ENCODE results near the gene HOXD4. TPM values are rescaled to one million over a fixed set of nuclear protein-coding genes. Genes with fewer than 3 reads are reported as not detected.

The HOXD4 gene
- total RNA-seq, 4 donors from 2014 or later = 2.2 to 25.5 (median 15.3) TPM

- no peaks in the 10 kb centered on the region for H3K36me3 ChIP-seq
- in situ Hi-C loops (cut with MboI; ENCODE audit: low pct_ligation_motif_present in 1 of 4, low pct_unique_long_range_greater_than_20kb in 1 of 4, low sequenced_read_pairs in 3 of 4) (no loop called here), intact Hi-C loops (cut with DNase I; ENCODE audit: low total_unique reads) (no loop called here)
- H3K27ac ChIP-seq = no peak overlapping the region
- DNase-seq = no peak
- H3K4me3 ChIP-seq = peak overlapping the region in 1 of 4 donors; percentile 10
- H3K9me3 ChIP-seq = no peaks in the 10 kb centered on the region
- H3K27me3 ChIP-seq = peaks cover 98% of the 10 kb centered on the region
- 44 to 50% methylated on average over 7 to 22 of the region's 22 CpGs for WGBS, 2 donors (ENCODE audit: low coverage in 1 of 2)
- peaks cover 4 to 55% (median 27%) of the 10 kb centered on the region in 4 donors for H3K4me1 ChIP-seq
- TF ChIP-seq CTCF (IDR thresholded peaks at IDR 0.05) (no peak), POLR2A (IDR thresholded peaks at IDR 0.05) (no peak), POLR2AphosphoS5 (IDR thresholded peaks at IDR 0.05) (no peak)
These were observed 9.9 kb downstream of the HOXD4 start for GRCh38 chr2:176160986-176161824.

- Histone ChIP-seq H3K9me3 (no peaks in the 10 kb centered on the region), H3K36me3 (no peaks in the 10 kb centered on the region), H3K4me1 (peaks cover 4 to 49% (median 23%) of the 10 kb centered on the region in 4 donors), H3K27ac (no peak overlapping the region), H3K27me3 (peaks cover 92% of the 10 kb centered on the region), H3K4me3 (no peak overlapping the region)
- in situ Hi-C loops (cut with MboI; ENCODE audit: low pct_ligation_motif_present in 1 of 4, low pct_unique_long_range_greater_than_20kb in 1 of 4, low sequenced_read_pairs in 3 of 4) = no loop called here
- no peak for TF ChIP-seq POLR2A (IDR thresholded peaks at IDR 0.05)
- no peak for TF ChIP-seq POLR2AphosphoS5 (IDR thresholded peaks at IDR 0.05)
- no peak for TF ChIP-seq EP300 (IDR thresholded peaks at IDR 0.05; ENCODE audit: low read depth)
- TF ChIP-seq CTCF (IDR thresholded peaks at IDR 0.05) = no peak
- 34 to 71% methylated on average over 7 to 22 of the region's 22 CpGs for WGBS, 2 donors (ENCODE audit: low coverage in 1 of 2)
- intact Hi-C loops (cut with DNase I; ENCODE audit: low total_unique reads) = no loop called here
- no peak for DNase-seq
These were observed 10.7 kb downstream of the HOXD4 start for GRCh38 chr2:176161825-176162626.

- H3K27me3 ChIP-seq = peaks cover 84% of the 10 kb centered on the region
- WGBS, 2 donors (ENCODE audit: low coverage in 1 of 2) = 29% methylated on average over 29 of the region's 29 CpGs; no CpG with 5 or more reads in 1 of the 2 donors
- peaks cover 4 to 41% (median 21%) of the 10 kb centered on the region in 4 donors for H3K4me1 ChIP-seq
- no peaks in the 10 kb centered on the region for H3K36me3 ChIP-seq
- in situ Hi-C loops (cut with MboI; ENCODE audit: low pct_ligation_motif_present in 1 of 4, low pct_unique_long_range_greater_than_20kb in 1 of 4, low sequenced_read_pairs in 3 of 4) = no loop called here
- H3K27ac ChIP-seq = no peak overlapping the region
- no peak overlapping the region for H3K4me3 ChIP-seq
- no peaks in the 10 kb centered on the region for H3K9me3 ChIP-seq
- intact Hi-C loops (cut with DNase I; ENCODE audit: low total_unique reads) = no loop called here
- DNase-seq = no peak
- no peak for TF ChIP-seq POLR2AphosphoS5 (IDR thresholded peaks at IDR 0.05)
- no peak for TF ChIP-seq POLR2A (IDR thresholded peaks at IDR 0.05)
- TF ChIP-seq CTCF (IDR thresholded peaks at IDR 0.05) = no peak
These were observed 11.7 kb downstream of the HOXD4 start for GRCh38 chr2:176162911-176163671.

- intact Hi-C loops (cut with DNase I; ENCODE audit: low total_unique reads) = no loop called here
- 44 to 56% methylated on average over 3 to 12 of the region's 12 CpGs for WGBS, 2 donors (ENCODE audit: low coverage in 1 of 2)
- no peak for TF ChIP-seq CTCF (IDR thresholded peaks at IDR 0.05)
- Histone ChIP-seq H3K4me3 (no peak overlapping the region), H3K4me1 (peaks cover 4 to 36% (median 18%) of the 10 kb centered on the region in 4 donors), H3K27ac (no peak overlapping the region), H3K9me3 (no peaks in the 10 kb centered on the region), H3K36me3 (no peaks in the 10 kb centered on the region), H3K27me3 (peaks cover 79% of the 10 kb centered on the region)
- in situ Hi-C loops (cut with MboI; ENCODE audit: low pct_ligation_motif_present in 1 of 4, low pct_unique_long_range_greater_than_20kb in 1 of 4, low sequenced_read_pairs in 3 of 4) = no loop called here
- DNase-seq = no peak
These were observed 12.3 kb downstream of the HOXD4 start for GRCh38 chr2:176163672-176164056.

All from transverse colon (tissue), 4 donors.